Karpas-422 (cell line): ENCODE data around the gene ZNF609. TPM values are rescaled to one million over a fixed set of nuclear protein-coding genes. Genes with fewer than 3 reads are reported as not detected.

Source experiments
- DNase-seq: peaks from one replicate; pipeline ENCODE4 v3.0.0-alpha.2; 2015
- H2AFZ ChIP-seq: fragments of 200-600 bp; sonication (generic); 2 replicates; pipeline ENCODE4 v1.6.1; 2014; ENCODE audit warnings: antibody characterized with exemption, low read length, mixed read lengths
- H3K27ac ChIP-seq: fragments of 200-600 bp; sonication (generic); 2 replicates; pipeline ENCODE4 v1.5.1; 2014; ENCODE audit warnings: mild to moderate bottlenecking, low read length, moderate library complexity
- H3K27me3 ChIP-seq: fragments of 200-600 bp; sonication (generic); 2 replicates; pipeline ENCODE4 v1.6.1; 2014; ENCODE audit warnings: low read length, mixed read lengths
- H3K36me3 ChIP-seq: fragments of 200-600 bp; sonication (generic); 2 replicates; pipeline ENCODE4 v1.6.1; 2014; ENCODE audit warnings: low read length, mixed read lengths; ENCODE audit not compliant: insufficient read depth
- H3K4me1 ChIP-seq: fragments of 200-600 bp; sonication (generic); 2 replicates; pipeline ENCODE4 v1.6.1; 2014; ENCODE audit warnings: mild to moderate bottlenecking, low read length, mixed read lengths
- H3K4me2 ChIP-seq: fragments of 200-600 bp; sonication (generic); 2 replicates; pipeline ENCODE4 v1.6.1; 2014; ENCODE audit warnings: low read length, low read depth, mild to moderate bottlenecking; ENCODE audit not compliant: poor library complexity, severe bottlenecking
- H3K4me3 ChIP-seq: fragments of 200-600 bp; sonication (generic); 2 replicates; pipeline ENCODE4 v1.5.1; 2014; ENCODE audit warnings: mild to moderate bottlenecking, antibody characterized with exemption, low read length, mixed read lengths
- H3K79me2 ChIP-seq: fragments of 200-600 bp; sonication (generic); 2 replicates; pipeline ENCODE4 v1.6.1; 2014; ENCODE audit warnings: mild to moderate bottlenecking, low read length, mixed read lengths
- H3K9ac ChIP-seq: fragments of 200-600 bp; sonication (generic); 2 replicates; pipeline ENCODE4 v1.6.0; 2014; ENCODE audit warnings: low read length
- H3K9me2 ChIP-seq: fragments of 200-600 bp; sonication (generic), shearing (Covaris generic); replicated peaks from 2 replicates; pipeline ENCODE4 v1.6.0; 2014; ENCODE audit warnings: mild to moderate bottlenecking, low read length, moderate library complexity; ENCODE audit not compliant: insufficient read depth
- H3K9me3 ChIP-seq: fragments of 300-700, 200-600 bp; sonication (generic); 2 replicates; pipeline ENCODE4 v1.6.1; 2014; ENCODE audit warnings: low read length, mixed read lengths
- H4K20me1 ChIP-seq: fragments of 200-600 bp; sonication (generic); 2 replicates; pipeline ENCODE4 v1.6.1; 2014; ENCODE audit warnings: mild to moderate bottlenecking, antibody characterized with exemption, low read length, low read depth; ENCODE audit not compliant: insufficient read depth
- total RNA-seq: library from RNA; depleted of rRNA; stranded (reverse); fragments of >200 nt; shearing (Covaris generic); gene quantifications from 2 replicates; pipeline ENCODE4 v1.2.3, GENCODE V29; 2014; ENCODE audit warnings: low replicate concordance

The ZNF609 gene
- total RNA-seq, 1 experiment from 2014 or later, result 26.7 TPM

DNA sequence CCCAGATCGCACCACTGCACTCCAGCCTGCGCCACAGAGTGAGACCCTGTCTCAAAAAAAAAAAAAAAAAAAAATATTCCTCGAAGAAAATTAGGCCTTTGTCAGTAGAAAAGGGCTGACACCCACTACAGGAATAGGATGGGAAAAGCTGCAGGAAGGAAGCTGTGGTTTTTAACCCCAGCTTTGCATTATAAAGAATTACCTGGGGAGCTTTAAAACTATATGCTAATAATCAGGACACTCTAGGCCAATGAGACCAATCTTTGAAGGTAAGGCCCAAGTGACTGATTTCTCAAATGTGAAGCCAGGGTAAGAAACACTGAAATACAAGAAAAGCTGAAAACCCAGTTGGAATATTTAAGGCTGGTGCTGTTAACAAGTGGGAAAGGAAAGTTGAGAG lies 240.7 kb downstream of the ZNF609 start:
- Histone ChIP-seq H3K9me3 (no peaks in the 10 kb centered on the region), H3K27me3 (no peaks in the 10 kb centered on the region), H3K4me3 (peak overlapping the region; percentile 94; the same call in 1 of the 2 replicates), H2AFZ (no peak overlapping the region), H3K9ac (peak overlapping the region; percentile 98), H3K4me2 (peak overlapping the region; percentile 87), H3K79me2 (peaks cover 68% of the 10 kb centered on the region), H3K36me3 (no peaks in the 10 kb centered on the region), H4K20me1 (no peaks in the 10 kb centered on the region; the same call in 1 of the 2 replicates), H3K9me2 (no peaks in the 10 kb centered on the region), H3K27ac (peak overlapping the region; percentile 79; the same call in 1 of the 2 replicates), H3K4me1 (peaks cover 62% of the 10 kb centered on the region)
- DNase-seq, result no peak

DNA sequence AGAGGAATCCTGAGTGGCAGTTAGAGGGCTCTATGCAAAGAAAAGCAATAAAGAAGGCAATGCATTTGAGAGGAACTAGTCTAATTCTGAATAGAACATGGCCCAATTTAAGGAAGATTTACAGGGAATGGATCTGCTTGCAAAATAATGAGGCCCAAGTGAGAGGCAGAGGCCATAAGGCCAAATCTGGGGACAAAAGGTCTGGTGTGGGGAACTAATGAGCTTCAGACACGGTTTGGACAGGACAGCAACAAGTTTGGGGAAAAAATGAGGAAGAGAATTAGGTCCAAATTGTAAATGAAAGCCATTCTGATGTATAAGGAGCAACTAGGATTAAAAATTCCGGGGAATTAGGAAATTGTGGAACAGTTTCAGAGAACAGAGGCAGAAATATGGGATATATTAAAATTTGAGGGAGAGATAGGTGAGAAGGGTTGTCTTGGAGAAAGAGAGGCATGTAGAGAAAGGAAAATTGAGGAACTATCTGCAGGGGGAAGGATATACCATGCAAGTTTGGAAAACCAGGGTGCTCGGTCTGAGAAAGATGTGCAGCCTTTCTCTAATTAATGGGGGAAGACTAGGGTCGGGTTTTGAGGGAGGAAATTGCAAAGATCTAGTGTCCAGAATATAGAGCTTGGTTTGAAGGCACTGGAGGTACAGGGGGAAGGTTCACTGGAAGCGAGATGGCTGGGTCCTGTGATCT lies 241.3 kb downstream of the ZNF609 start:
- Histone ChIP-seq H3K9me3 (no peaks in the 10 kb centered on the region), H3K4me2 (peak overlapping the region; percentile 87), H3K4me1 (peaks cover 58% of the 10 kb centered on the region), H3K27me3 (no peaks in the 10 kb centered on the region), H3K36me3 (no peaks in the 10 kb centered on the region), H2AFZ (no peak overlapping the region), H3K79me2 (peaks cover 63% of the 10 kb centered on the region), H3K9me2 (no peaks in the 10 kb centered on the region), H4K20me1 (no peaks in the 10 kb centered on the region; the same call in 1 of the 2 replicates), H3K27ac (peak overlapping the region; percentile 79), H3K9ac (peak overlapping the region; percentile 98), H3K4me3 (peak overlapping the region; percentile 94)
- DNase-seq, result no peak

DNA sequence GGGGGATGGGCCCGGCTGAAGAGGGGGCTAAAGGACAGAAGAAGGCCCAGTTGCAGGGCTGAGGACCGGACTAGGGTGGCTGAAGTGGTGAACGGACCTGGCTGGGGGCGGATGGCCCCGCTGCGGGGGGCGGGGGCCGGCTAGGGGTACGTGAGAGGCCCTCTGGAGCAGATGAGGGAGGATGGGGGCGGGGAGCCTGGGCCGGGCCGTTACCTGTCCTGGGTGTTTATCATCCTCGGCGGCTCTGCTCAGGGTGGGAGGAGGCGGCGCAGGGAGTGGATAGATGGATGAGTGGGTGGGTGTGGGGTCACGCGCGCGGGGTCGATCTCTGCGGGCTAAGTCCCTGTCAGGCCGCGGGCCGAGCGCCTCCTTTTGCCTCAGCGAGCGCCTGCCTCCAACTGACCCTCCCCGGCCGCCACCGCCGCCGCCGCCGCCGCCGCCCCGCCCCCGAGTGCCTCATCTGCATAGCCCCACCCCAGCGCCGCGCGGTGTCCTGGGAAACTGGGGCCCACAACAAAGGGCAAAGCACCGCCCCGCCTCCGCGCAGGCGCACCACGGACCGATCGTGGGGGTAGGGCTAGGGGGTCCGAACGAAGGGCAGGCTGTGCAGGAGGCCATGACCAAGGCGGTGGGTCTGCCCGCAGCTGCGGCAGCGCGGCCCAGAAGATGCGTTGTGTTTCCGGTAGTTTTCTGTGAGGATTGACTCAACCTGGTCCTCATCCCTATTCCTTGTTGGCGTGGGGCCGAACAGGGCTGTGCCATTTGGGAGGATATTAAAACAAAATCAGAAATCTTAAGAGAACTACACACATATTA lies 242.6 kb downstream of the ZNF609 start:
- H3K36me3 ChIP-seq, result no peaks in the 10 kb centered on the region
- H2AFZ ChIP-seq, result peak overlapping the region; percentile 44; the same call in 1 of the 2 replicates
- peaks cover 50% of the 10 kb centered on the region for H3K79me2 ChIP-seq
- H4K20me1 ChIP-seq, result no peaks in the 10 kb centered on the region; the same call in 1 of the 2 replicates
- H3K4me2 ChIP-seq, result peak overlapping the region; percentile 87
- peak overlapping the region; percentile 79 for H3K27ac ChIP-seq
- no peaks in the 10 kb centered on the region for H3K9me2 ChIP-seq
- H3K27me3 ChIP-seq, result no peaks in the 10 kb centered on the region
- H3K4me1 ChIP-seq, result peaks cover 48% of the 10 kb centered on the region
- no peaks in the 10 kb centered on the region for H3K9me3 ChIP-seq
- peak; percentile 97 for DNase-seq
- H3K9ac ChIP-seq, result peak overlapping the region; percentile 98
- H3K4me3 ChIP-seq, result peak overlapping the region; percentile 94

DNA sequence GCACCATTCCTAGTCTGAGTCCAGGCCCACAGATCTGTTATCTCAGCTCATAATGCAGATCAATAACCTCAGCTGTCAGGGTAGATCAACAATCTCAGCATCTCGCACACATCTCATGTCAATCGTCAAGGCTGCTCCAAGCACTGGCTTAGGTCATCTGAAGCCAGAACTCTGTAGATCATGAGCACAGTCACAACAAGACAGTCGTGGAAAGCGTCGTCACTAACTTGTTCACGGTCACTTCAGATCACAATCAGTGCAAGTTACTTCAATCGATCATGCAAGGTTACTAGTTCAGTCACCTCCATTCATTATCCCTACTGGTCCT lies 243.2 kb downstream of the ZNF609 start:
- no peaks in the 10 kb centered on the region for H3K36me3 ChIP-seq
- DNase-seq, result no peak
- peak overlapping the region; percentile 87 for H3K4me2 ChIP-seq
- H3K79me2 ChIP-seq, result peaks cover 44% of the 10 kb centered on the region
- H3K27me3 ChIP-seq, result no peaks in the 10 kb centered on the region
- H2AFZ ChIP-seq, result peak overlapping the region; percentile 44; the same call in 1 of the 2 replicates
- peak overlapping the region; percentile 77 for H3K9ac ChIP-seq
- H3K4me1 ChIP-seq, result peaks cover 42% of the 10 kb centered on the region
- no peak overlapping the region; the same call in 1 of the 2 replicates for H3K27ac ChIP-seq
- no peaks in the 10 kb centered on the region for H3K9me3 ChIP-seq
- H3K4me3 ChIP-seq, result peak overlapping the region; percentile 94
- no peaks in the 10 kb centered on the region for H3K9me2 ChIP-seq
- H4K20me1 ChIP-seq, result no peaks in the 10 kb centered on the region; the same call in 1 of the 2 replicates

DNA sequence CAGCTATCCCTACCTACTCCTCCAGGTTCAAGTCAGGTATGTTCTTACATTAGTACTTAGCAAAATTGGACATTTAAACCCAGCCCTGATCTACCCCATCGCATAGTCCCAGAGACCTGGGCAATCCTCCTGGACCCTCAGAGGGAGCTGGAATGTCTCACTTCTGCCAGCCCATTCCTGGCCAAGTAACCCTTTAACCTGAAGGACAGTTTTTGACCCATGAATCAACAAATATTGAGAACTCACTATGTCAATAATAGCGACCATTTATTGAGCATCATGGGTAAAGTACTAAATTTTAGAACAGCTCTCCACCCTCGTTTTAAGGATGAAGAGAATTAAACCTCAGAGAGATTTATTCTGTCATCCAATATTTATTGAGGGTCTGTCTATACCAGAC lies 244.6 kb downstream of the ZNF609 start:
- Histone ChIP-seq H3K4me1 (peaks cover 29% of the 10 kb centered on the region), H2AFZ (no peak overlapping the region), H3K4me2 (no peak overlapping the region), H3K9me3 (no peaks in the 10 kb centered on the region), H3K4me3 (no peak overlapping the region), H3K9me2 (no peaks in the 10 kb centered on the region), H3K27ac (no peak overlapping the region), H3K27me3 (no peaks in the 10 kb centered on the region), H4K20me1 (no peaks in the 10 kb centered on the region; the same call in 1 of the 2 replicates), H3K9ac (no peak overlapping the region), H3K79me2 (peaks cover 30% of the 10 kb centered on the region), H3K36me3 (no peaks in the 10 kb centered on the region)
- no peak for DNase-seq

DNA sequence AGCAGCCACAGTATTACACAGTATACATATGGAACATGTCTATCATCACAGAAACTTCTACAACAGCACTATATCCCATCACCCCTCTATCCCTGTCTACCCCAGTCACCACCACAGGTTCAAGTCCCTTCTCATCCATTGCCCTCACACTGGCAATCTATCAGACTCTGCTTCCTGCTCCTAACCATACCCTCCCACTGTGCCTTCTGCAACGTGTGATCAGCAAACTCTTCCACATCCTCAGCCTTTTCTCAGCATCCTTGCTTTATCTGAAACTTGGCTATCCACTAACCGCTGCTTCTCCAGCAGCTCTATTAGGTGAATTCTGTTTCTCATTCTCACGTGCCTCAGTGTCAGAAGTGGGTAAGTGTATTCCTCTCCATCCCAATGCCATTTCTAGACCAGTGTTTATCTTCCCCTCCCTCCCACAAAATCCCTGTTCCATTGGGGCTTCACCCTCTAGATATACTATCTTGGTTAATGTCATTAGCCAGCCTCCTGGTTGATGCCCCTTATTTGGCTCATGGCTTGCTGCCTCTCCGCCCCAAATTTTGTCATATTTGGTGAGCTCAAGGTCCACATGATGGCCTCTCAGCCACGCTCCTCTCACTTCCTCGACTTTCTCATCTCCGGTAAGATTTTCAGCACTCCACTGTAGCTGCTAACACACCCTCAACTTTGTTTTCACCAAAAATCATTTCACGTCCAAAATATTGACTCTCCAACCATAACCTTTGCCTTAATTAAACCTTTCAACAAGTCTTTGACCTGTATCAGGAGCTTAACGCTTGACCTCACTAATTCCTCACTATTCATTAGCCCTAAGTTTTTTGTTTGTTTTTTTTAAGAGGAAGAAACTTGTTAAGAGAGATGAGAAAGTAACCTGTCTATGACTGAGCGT lies 245.9 kb downstream of the ZNF609 start:
- H3K9me3 ChIP-seq, result no peaks in the 10 kb centered on the region
- no peak overlapping the region for H3K27ac ChIP-seq
- H3K4me2 ChIP-seq, result no peak overlapping the region
- no peak overlapping the region for H3K4me3 ChIP-seq
- no peak overlapping the region for H3K9ac ChIP-seq
- peaks cover 16% of the 10 kb centered on the region for H3K4me1 ChIP-seq
- no peaks in the 10 kb centered on the region for H3K36me3 ChIP-seq
- H3K79me2 ChIP-seq, result peaks cover 17% of the 10 kb centered on the region
- no peak overlapping the region for H2AFZ ChIP-seq
- no peaks in the 10 kb centered on the region for H3K27me3 ChIP-seq
- H4K20me1 ChIP-seq, result no peaks in the 10 kb centered on the region
- no peak for DNase-seq
- H3K9me2 ChIP-seq, result no peaks in the 10 kb centered on the region

- H3K4me2 ChIP-seq, result no peak overlapping the region
- no peaks in the 10 kb centered on the region for H3K79me2 ChIP-seq
- H3K9ac ChIP-seq, result no peak overlapping the region
- H3K36me3 ChIP-seq, result no peaks in the 10 kb centered on the region
- H3K4me3 ChIP-seq, result no peak overlapping the region
- DNase-seq, result no peak
- H2AFZ ChIP-seq, result no peak overlapping the region
- no peak overlapping the region for H3K27ac ChIP-seq
- no peaks in the 10 kb centered on the region for H3K9me3 ChIP-seq
- H3K4me1 ChIP-seq, result no peaks in the 10 kb centered on the region
- no peaks in the 10 kb centered on the region for H4K20me1 ChIP-seq
- H3K27me3 ChIP-seq, result no peaks in the 10 kb centered on the region
- H3K9me2 ChIP-seq, result no peaks in the 10 kb centered on the region
Measured at GRCh38 chr15:64710676-64711428, 250.5 kb downstream of the ZNF609 start.
